Ramos (cell line): ENCODE results near the gene STEAP2.
"Not testable (repeated sequence)": the region's sequence is repeated elsewhere in the genome, so short reads cannot be mapped to it uniquely, and the experiment has no call there.

Source experiments
- in situ Hi-C: fragments of 300-500 bp; cut with MboI; formaldehyde crosslinking; loops from one replicate; pipeline ENCODE4 v1.14.3; 2022; ENCODE audit warnings: low sequenced_read_pairs; ENCODE audit not compliant: unreplicated experiment

The STEAP2 gene

DNA sequence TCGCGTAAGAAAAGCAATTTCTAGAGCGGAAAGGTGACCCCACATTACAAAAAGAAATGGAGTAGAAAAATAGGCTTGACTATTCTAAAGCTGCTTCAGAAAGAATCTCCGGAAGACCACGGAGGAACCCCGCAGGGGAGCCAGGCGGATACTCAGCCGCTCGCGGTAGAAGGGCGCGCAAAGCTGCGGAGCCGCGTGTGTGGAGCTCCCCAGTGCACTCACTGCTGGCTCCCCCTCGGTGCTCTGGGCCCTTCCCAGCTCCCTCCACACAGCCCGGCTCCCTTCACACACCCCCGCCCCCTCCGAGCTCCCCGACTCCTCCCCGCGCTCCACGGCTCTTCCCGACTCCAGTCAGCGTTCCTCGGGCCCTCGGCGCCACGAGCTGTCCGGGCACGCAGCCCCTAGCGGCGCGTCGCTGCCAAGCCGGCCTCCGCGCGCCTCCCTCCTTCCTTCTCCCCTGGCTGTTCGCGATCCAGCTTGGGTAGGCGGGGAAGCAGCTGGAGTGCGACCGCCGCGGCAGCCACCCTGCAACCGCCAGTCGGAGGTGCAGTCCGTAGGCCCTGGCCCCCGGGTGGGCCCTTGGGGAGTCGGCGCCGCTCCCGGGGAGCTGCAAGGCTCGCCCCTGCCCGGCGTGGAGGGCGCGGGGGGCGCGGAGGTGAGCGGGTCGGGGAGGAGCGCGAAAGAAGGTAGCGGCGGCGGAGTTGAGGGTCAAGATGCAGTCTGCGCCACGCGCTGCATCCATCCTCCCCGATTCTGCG, at the start of gene STEAP2:
STEAP2 (plus strand) TSS at position 350 of the 758 bp plus-strand sequence. CDS start 13,343 bp downstream, outside the sequence.
- in situ Hi-C loops = no loop called here

GRCh38 chr7:90163534-90163933, 48.0 kb upstream of the STEAP2 start:
- in situ Hi-C loops = loop anchor here (5.0 kb wide), 1 partner anchor 269 kb away; no protein-coding TSS in a partner anchor

GRCh38 chr7:90165724-90166123, 45.8 kb upstream of the STEAP2 start:
- in situ Hi-C loops = no loop called here

GRCh38 chr7:90166153-90166552, 45.4 kb upstream of the STEAP2 start:
- in situ Hi-C loops = no loop called here

- in situ Hi-C loops = no loop called here
These were observed 44.2 kb upstream of the STEAP2 start for GRCh38 chr7:90167361-90167760.

DNA sequence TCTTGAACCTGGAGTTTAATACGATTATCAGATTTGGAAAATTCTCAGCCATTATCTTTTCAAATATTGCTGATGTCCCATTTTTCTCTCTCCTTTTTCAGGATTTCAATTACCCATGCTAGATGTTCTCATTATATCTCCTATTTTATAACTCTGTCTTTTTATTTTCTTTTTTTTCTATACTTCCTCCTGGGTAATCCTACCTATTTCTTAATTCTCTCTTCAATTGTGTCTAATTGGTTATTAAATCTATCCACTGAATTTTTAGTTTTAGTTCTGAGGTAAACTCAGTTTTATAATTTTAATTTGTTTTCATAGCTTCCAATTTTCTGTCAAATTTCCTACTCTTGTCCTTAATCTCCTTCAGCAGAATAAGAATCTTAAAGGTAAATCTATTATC, 41.6 kb upstream of the STEAP2 start:
- in situ Hi-C loops = no loop called here

DNA sequence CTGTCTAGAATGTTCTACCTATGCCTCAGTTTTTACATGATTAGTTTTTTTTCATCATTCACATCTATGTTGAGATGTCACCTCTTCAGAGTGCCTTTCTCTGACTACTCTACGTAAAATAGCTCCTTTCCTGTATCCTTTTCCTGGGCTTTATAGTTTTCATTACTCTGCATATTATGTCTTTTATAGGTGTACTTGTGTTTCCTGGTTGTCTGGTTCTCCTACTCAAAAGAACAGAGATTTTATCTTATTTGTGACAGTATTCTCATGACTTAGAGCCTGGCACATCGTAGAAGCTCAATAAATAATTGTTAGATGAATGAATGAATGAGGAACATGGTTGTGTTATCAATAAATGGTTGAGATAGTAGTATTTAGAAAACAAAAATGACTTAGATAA, 39.4 kb upstream of the STEAP2 start:
- in situ Hi-C loops = no loop called here

- in situ Hi-C loops = no loop called here
These were observed 38.9 kb upstream of the STEAP2 start for GRCh38 chr7:90172624-90173023.

DNA sequence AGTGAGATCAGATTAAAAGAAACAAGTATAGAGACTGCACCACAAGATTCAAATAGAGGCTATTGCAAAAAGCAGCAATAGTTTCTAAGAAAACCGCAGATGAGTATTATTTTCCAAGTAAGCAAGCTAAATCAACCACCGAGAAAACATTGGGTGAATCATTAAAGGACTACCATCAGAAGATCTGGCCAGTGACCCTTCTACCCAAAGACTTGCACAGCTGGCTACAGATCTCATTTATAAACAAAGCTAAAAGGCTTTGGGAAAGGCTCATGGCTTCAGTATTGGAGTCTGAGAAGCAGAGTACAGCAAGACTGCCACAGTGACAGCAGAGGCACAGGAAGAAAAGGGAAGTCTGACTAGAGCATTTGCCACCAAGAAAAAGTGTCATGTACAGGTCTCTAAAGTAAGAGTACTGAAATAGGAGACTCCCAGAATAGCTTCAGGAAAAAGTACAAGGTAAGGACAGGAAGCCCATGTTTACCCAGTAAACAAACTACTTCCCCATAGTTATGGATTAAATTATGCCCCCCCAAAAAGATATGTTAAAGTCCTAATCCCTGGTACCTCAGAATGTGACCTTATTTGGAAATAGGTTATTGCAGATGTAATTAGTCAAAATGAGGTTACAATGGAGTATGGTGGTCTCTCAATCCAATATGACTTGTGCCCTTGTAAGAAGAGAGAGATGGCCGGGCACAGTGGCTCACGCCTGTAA, 38.3 kb upstream of the STEAP2 start:
- in situ Hi-C loops = no loop called here

DNA sequence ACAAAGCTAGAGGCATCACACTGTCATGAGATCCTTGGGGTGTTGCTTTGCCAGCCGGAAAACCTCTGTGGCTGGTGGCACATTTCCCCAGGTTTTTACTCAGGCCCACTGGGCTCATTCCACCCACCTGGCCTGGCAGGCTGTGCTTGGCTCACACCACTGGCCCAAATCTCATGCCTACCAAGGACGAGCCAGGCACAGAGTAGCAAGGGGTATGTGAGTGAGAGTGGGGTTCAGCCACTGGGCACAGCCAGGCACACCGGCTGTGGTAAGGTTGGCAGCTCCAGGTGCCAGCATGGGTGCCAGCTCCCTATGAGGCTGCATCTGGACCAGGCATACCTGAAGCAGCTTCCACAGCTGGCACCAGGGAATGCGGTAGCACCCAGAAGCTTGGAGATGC, 35.9 kb upstream of the STEAP2 start:
- in situ Hi-C loops = no loop called here

DNA sequence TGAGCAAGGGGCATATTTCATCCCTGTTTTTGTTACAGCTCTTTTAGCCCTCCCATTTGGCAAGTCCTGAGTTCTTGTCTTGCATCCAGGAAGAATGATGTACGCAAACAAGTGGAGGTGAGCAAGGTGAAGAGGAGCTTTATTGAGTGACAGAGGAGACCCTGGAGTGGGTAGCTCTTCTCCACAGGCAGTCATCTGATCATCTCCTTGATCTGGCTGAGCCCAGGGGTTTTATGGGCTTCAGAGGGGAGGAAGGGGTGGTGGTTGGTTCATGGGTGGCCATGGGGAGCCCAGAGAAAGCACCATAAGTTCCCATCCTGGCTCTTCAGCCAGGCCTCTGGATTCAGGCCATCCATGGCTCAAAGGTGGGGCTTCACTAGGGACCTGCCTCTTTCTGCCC, 35.3 kb upstream of the STEAP2 start:
- in situ Hi-C loops = no loop called here

GRCh38 chr7:90178166-90178565, 33.4 kb upstream of the STEAP2 start:
- in situ Hi-C loops = no loop called here

GRCh38 chr7:90178679-90179278, 32.8 kb upstream of the STEAP2 start:
- in situ Hi-C loops = no loop called here

GRCh38 chr7:90180011-90180585, 31.4 kb upstream of the STEAP2 start:
- in situ Hi-C loops = no loop called here

DNA sequence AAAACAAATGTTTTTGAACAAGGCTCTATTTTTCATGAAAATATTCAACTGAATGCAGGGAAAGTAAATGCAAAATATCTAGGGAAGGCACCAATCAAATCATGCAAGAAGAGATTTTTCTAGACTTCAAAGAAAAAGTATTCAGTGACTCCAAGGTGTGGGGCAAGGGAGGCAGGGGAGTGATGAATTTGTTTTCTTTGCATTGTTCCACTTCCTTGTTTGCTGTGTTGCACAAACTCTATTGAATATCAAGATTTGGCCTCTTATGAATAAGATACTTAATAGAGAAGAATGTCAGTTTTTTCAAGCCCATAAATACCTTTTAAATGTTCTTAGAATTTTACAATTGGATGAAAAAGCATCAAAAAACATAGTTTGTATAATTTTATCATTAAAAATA, 30.9 kb upstream of the STEAP2 start:
- in situ Hi-C loops = no loop called here

- in situ Hi-C loops = no loop called here
These were observed 30.1 kb upstream of the STEAP2 start for GRCh38 chr7:90181485-90181884.

GRCh38 chr7:90186290-90186689, 25.2 kb upstream of the STEAP2 start:
- in situ Hi-C loops = not testable (repeated sequence)

GRCh38 chr7:90187507-90188050, 24.0 kb upstream of the STEAP2 start:
- in situ Hi-C loops = no loop called here

DNA sequence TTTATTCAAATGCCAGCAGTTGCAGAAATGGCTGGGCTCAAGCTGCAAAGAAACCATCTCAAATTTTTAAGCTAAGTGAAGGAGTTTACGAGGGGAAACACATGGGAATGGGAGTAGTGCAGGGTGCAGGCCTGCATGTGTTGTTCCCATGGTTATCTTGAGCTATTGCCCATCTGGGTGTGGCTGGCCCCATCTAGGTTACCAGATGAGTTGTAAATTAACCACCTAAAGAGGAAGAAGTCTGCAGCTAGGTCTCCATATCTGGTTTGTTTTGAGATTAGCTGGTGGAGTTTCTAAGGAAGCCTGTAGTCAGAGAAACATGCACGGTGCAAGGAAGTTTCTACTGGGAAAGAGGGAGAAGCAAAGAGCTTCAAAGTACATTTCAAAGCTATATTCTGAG, 23.3 kb upstream of the STEAP2 start:
- in situ Hi-C loops = no loop called here

- in situ Hi-C loops = no loop called here
These were observed 20.5 kb upstream of the STEAP2 start for GRCh38 chr7:90190995-90191394.

DNA sequence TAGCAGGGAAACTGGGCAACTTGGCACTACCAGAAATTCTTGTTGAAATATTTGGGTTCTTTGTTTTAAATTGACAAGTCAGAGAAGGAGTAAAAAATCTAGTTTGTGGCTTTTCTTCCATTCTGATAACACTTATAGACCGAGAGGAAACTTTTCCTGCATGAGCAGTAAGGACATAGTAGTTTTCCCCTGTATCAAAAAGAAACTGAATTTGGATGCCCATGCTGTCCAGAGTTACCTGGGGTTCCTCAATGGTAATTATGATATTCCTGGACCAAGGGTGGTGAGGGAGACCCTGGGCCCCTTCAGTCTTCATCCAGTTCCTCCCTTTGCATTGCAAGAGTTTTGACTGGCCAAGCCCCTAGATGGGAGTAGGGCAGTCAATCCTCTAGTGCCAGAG, 19.9 kb upstream of the STEAP2 start:
- in situ Hi-C loops = no loop called here
